ENCODE measurements around the gene TGM3. TPM values are rescaled to one million over a fixed set of nuclear protein-coding genes. Genes with fewer than 3 reads are reported as not detected.

TGM3 gene
- total and polyA plus RNA-seq, 10 of the 15 experiments (the other 5 are each of a cell fraction or from before 2014, with no cell fraction given), result not detected

DNA sequence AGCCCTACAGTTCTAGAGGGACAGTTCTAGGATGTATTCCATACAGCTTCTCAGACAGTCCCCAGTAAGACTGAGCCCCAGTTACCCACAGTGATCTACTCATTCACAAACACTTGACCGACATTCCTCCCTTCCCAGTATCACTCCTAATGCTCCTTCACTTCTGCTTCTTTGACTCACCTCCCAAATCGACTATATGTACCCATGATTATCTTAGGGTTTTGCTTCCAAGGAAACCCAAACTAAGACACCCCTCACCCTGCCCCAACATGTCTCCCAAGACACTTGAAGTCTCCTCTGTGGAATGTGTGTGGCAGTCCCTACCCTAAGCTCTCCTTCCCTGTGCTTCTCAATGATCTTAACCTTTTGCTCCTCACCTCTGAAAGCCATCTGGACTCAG lies 61.3 kb downstream of the TGM3 start:
- no peaks in the 10 kb centered on the region for H3K27me3 ChIP-seq (replicated peaks in 1 of 2; ENCODE audit: control insufficient read depth in 2 of 2, insufficient read depth in 2 of 2, low read length in 1 of 2)
- WGBS (ENCODE audit: insufficient coverage, insufficient replicate concordance, low lambda C conversion rate, missing lambda C conversion rate), result 0% methylated on average over 2 of the region's 2 CpGs
- no peak overlapping the region for H3K9ac ChIP-seq (ENCODE audit: control insufficient read depth, insufficient read depth, low read length)
- H2AFZ ChIP-seq (ENCODE audit: control insufficient read depth, low read depth, low read length), result no peak overlapping the region
- intact Hi-C loops (cut with micrococcal nuclease; ENCODE audit: unreplicated experiment) (no loop called here), in situ Hi-C loops (cut with MboI) (no loop called here)
- ChIA-PET CTCF (interaction anchor here (0.7 to 1.9 kb wide), 2 partner anchors 94 to 488 kb away, joined by 3 to 7 read pairs; no protein-coding TSS in a partner anchor), POLR2A (no interaction called here), SMC1A (ENCODE audit: uncharacterized antibody, unreplicated experiment) (no interaction called here), RAD21 (ENCODE audit: unreplicated experiment) (no interaction called here)
- H3K9me3 ChIP-seq (replicated peaks; ENCODE audit: control insufficient read depth, insufficient read depth, low read length), result no peaks in the 10 kb centered on the region; the same call in 2 of the 3 replicates
- DNase-seq (ENCODE audit: low read depth, low spot score) (no peak), ATAC-seq (no peak), FAIRE-seq (no peak)
- H3K4me2 ChIP-seq (ENCODE audit: control insufficient read depth, insufficient read depth), result no peak overlapping the region
- no peak for TF ChIP-seq KAT2A (conservative IDR thresholded peaks at IDR 0.05; ENCODE audit: control insufficient read depth, low read depth, low read length)
- TF ChIP-seq SMAD1 (IDR thresholded peaks at IDR 0.05; ENCODE audit: low read depth, partially characterized antibody), result no peak
- no peak for TF ChIP-seq BCL11A (IDR thresholded peaks at IDR 0.05; ENCODE audit: low read depth, low read length)
- TF ChIP-seq, protein P1, sequence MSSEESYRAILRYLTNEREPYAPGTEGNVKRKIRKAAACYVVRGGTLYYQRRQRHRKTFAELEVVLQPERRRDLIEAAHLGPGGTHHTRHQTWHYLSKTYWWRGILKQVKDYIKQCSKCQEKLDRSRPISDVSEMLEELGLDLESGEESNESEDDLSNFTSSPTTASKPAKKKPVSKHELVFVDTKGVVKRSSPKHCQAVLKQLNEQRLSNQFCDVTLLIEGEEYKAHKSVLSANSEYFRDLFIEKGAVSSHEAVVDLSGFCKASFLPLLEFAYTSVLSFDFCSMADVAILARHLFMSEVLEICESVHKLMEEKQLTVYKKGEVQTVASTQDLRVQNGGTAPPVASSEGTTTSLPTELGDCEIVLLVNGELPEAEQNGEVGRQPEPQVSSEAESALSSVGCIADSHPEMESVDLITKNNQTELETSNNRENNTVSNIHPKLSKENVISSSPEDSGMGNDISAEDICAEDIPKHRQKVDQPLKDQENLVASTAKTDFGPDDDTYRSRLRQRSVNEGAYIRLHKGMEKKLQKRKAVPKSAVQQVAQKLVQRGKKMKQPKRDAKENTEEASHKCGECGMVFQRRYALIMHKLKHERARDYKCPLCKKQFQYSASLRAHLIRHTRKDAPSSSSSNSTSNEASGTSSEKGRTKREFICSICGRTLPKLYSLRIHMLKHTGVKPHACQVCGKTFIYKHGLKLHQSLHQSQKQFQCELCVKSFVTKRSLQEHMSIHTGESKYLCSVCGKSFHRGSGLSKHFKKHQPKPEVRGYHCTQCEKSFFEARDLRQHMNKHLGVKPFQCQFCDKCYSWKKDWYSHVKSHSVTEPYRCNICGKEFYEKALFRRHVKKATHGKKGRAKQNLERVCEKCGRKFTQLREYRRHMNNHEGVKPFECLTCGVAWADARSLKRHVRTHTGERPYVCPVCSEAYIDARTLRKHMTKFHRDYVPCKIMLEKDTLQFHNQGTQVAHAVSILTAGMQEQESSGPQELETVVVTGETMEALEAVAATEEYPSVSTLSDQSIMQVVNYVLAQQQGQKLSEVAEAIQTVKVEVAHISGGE (CRISPR knock-in tag; IDR thresholded peaks at IDR 0.05), result no peak
- no peak for TF ChIP-seq RUNX3 (IDR thresholded peaks at IDR 0.05; ENCODE audit: low read length)
- H3K4me1 ChIP-seq (ENCODE audit: control insufficient read depth, insufficient read depth, low read length), result no peaks in the 10 kb centered on the region
- no peak overlapping the region for H3K4me3 ChIP-seq
- H3K27ac ChIP-seq (ENCODE audit: control insufficient read depth, insufficient read depth), result no peak overlapping the region
- H3K79me2 ChIP-seq (ENCODE audit: control insufficient read depth, insufficient read depth, low read length), result no peaks in the 10 kb centered on the region
- no TSS peak for BruUV-seq (replicated peaks)
- H4K20me1 ChIP-seq (ENCODE audit: control insufficient read depth, insufficient read depth), result no peaks in the 10 kb centered on the region
- no peaks in the 10 kb centered on the region for H3K36me3 ChIP-seq (ENCODE audit: control insufficient read depth in 2 of 2, insufficient read depth in 2 of 2, low read length in 1 of 2)

Measured in GM12878 (cell line).